Thyroid gland (tissue), 4 donors: Measurements from ENCODE around the gene SV2A.

Experiments used
- CTCF ChIP-seq, 6 experiments: fragments of 200-600 bp in 3 of 6; fragments of 450-650 bp in 3 of 6; sonication (generic) in 3 of 6; IDR thresholded peaks; one replicate each; pipeline ENCODE4 v1.5.1; 2016 to 2019; ENCODE audit warnings: antibody characterized with exemption in 6 of 6, mild to moderate bottlenecking in 2 of 6, inconsistent platforms in 1 of 6, moderate library complexity in 1 of 6
- POLR2A ChIP-seq, 2 donors: fragments of 450-650 bp; IDR thresholded peaks; one replicate each; pipeline ENCODE4 v1.6.1; 2017; ENCODE audit warnings: antibody characterized with exemption in 2 of 2, mild to moderate bottlenecking in 2 of 2, moderate library complexity in 1 of 2

- TF ChIP-seq CTCF (IDR thresholded peaks at IDR 0.05): no peak
- no peak for TF ChIP-seq POLR2A (IDR thresholded peaks at IDR 0.05)
Measured at GRCh38 chr1:149940427-149940826, 22.8 kb upstream of the SV2A start.
